GM21717 (cell line): ENCODE measurements around the gene GNA12.

Source experiments
- ATAC-seq: cut with Tn5 transposase; IDR thresholded peaks from one replicate; pipeline ENCODE4 v1.9.1; 2021; ENCODE audit warnings: mild to moderate bottlenecking, moderate library complexity; ENCODE audit not compliant: unreplicated experiment

Gene GNA12

DNA sequence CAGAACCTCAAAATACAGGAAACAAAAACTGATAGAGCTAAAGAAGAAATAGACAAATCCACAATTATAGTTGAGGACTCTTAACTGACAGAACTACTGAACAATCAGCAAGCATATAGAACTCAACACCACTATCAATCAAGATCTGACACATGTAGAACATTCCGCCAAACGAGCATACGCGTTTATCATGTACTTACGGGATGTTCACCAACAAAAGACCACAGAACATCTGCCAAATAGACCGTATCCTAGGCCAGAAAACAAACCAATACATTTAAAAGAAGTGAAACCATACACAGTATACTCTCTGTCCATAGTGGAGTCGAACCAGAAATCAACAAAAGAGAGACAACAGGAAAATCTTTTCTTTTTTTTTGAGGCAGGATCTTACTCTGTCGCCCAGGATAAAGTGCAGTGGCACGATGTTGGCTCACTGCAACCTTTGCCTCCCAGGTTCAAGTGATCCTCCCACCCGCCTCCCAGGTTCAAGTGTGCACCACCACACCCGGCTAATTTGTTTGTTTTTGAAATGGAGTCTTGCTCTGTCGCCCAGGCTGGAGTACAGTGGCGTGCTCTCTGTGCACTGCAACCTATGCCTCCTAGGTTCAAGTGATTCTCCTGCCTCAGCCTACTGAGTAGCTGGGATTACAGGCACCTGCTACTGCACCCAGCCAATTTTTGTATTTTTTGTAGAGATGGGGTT, 5.1 kb downstream of the GNA12 start:
- ATAC-seq, result peak; percentile 50

DNA sequence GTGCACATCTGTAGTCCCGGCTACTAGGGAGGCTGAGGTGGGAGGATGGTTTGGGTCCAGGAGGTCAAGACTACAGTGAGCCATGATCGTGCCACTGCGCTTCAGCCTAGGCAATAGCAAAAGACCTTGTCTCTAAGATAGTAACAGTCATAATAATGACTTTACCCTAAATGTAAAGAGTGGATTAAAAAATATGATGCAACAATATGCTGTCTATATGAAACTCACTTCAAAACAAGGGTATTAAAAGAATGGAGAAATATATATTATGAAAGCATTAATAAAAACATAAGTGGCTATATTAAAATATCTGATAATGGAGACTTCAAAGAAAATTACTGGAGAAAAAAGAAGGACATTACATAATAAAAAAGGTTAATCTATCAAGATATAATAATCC, 5.7 kb downstream of the GNA12 start:
- no peak for ATAC-seq

DNA sequence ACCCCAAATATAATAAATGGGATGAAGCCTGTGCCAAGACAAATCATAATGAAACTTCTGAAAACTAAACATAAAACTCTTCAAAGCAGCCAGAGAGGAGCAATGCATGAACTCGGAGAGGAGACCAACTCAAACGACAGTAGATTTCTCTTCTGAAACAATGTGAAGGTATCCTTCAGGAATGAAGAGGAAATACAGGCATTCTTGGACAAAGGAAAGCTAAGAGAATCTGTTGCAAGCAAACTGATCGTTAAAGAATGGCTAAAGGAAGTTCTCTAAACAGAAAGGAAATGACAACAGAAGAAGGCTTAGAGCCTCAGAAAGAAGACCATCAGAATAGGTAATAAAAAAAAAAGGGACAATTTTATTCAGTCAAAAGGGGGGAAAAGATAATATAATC, 6.6 kb downstream of the GNA12 start:
- ATAC-seq, result no peak

DNA sequence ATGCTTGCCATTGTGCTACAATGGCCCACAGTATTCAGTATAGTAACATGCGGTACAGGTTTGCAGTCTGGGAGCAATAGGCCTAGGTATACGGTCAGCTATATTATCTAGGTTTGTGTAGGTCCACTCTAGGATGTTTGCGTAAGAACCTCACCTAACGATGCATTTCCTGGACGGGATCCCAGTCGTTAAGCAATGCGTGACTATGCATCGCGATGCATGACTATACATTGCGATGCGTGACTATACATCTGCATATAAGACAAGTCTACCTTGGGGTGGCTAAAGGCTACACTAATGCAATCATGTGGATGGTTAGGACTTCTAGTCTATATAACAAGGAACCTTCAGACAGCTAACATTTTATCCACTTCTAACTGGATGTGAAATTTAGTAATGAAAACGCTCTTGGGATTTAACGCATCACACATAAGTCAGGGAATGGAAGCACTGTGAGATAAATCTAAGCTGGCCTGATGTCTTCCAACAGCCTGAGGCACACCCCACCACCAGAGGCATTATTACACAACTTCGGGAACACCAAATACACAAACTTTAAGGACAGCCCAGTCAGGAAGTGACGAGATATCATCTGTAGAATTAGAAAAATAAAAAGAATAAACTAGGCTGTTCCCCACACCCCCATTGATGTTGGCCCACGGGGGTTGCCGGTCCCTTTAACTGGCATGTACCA, 9.2 kb downstream of the GNA12 start:
- ATAC-seq, result no peak

DNA sequence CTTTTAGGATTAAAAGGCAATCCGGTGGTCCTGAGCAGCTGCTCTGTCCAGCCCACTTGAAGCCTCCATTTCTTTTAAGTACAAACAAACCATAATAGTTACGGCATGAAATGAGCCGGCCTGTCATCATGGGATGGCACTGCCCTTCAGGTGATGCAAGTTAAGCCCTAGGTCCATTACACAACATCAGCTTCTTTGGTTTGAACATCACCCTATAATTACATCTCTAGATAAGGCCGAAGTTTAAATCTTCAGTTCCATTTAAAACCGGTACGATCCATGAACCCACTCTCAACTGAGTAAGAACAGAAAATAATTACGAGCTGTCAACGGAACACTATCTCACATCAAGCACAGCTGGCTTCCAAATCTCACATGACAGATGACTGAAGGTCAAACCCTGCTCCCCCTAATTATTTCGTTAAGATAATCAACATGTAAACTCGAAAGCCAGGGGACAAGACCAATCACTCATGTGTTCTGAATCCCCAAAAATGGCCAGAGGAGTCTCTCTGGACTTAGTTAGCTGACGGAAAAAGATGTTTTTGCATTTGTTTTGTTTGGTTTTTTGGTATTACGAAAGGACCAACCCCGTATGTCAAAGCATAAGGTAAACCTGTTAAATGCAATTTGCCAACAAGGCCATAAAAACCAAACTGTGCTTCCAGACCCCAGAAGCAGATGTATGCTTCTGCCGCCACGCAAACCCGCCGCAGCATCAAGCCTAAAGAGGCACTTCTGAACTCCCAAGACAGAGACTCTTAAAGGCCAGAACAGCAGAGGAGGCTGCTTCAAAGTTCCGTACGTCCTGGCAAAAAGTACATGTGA, 10.8 kb downstream of the GNA12 start:
- ATAC-seq, result no peak

DNA sequence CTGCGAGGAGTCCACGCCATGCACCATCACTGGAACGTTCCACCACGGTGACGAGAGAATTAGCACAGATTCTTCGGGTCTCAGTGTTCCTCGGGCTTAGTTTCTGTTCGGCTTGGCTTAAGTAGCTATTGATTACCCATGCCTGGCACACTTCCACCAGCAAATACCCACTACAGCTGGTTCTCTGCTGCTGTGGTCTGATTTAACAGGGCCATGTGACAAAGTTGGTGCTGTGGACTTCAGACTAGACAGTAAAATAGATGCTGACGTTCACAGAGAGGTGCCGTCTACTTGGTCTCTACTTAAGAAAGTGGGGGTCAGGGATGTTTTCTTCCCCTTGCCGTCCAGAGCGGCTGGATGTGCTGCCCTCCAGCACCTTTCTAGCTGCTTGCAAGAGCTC, 11.6 kb downstream of the GNA12 start:
- no peak for ATAC-seq

DNA sequence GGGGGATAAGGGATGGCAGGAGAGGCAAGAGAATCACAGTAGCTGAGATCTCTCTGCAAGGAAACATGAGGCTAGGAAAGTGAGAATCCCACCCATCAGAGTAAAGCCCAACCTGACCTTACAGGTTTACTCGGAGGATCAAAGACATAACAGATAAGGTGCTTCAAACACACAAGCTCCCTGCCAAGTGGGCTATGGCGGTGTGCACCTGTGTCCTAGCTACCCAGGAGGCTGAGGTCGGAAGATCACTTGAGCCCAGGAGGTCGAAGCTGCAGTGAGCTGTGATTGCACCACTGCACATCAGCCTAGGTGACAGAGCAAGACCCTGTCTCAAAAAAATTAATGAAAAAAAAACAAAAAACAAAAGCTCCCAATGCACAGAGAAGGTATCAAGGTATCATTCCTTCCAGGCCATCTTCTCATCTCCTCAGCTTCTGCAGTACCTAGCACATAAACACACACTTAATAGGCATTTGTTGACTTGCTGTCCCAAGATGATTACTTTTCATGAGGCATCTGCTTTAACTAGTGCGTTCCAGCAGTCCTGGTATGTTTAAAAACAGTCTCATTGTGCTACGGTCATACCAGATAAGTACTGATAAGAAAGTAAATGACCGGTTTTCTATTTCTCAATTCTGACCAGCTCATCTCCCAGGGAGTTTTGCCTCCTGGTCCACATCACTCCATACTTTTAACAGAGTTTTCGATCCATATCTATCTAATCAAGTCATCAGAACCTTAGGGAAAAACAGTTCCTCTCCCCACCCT, 13.3 kb downstream of the GNA12 start:
- ATAC-seq, result no peak

DNA sequence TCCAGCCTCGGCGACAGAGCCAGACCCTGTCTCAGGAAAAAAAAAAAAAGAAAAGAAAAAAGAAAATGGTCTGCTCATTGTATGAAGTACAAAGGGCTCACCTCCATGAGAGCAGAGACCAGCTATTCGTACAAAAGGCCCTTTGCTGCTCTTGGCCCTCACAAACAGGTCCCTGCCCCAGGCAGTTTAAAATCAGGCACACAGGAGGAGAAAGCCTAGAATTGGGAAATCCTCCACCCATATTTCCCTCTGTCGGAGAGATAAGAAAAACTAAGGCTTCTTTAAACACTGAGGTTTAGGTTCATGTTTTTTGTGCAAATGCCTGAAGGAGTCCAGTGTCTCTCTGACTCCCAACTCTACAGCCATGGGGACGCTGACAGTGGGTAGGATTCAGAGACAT, 15.1 kb downstream of the GNA12 start:
- no peak for ATAC-seq

DNA sequence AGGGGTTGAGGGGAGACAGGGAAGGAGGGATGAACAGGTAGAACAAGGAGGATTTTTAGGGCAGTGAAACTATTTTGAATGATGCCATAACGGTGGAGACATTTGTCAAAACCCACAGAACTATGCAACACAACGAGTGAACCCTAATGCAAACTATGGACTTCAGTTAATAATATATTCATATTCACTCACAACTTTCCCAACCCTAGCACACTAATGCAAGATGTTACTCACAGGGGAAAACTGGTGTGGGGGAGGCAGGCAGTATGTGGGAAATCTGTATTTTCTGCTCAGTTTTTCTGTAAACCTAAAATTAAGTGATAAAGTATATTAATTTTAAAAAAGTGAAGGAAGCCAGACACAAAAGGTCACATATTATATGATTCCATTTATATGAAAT, 17.3 kb downstream of the GNA12 start:
- ATAC-seq, result no peak

DNA sequence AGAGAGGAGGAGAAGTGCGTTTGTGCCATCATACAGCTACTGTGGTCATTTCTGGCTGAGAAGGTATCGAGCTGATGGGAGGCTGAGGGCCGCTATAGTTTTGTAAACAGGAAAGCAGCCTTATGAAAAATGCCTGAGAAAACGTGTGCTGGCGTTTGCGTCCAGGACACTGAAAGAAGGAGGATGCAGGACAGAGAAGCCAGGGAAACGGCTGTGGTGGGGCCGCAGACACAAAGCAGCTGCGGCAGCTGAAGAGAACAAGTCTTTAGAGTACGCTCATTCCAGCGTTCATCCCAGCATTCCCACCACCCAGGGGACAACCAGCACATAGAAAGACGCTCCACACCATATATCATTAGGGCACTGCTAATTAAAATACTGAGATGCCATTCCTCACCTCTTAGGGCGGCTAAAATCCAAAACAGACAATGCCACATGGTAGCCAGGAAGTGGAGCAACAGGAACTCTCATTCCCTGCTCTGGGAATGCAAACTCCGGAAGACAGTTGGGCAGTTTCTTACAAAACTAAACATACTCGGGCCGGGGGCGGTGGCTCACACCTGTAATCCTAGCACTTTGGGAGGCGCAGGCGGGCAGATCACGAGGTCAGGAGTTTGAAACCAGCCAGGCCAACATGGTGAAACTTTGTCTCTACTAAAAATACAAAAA, 18.4 kb downstream of the GNA12 start:
- no peak for ATAC-seq

DNA sequence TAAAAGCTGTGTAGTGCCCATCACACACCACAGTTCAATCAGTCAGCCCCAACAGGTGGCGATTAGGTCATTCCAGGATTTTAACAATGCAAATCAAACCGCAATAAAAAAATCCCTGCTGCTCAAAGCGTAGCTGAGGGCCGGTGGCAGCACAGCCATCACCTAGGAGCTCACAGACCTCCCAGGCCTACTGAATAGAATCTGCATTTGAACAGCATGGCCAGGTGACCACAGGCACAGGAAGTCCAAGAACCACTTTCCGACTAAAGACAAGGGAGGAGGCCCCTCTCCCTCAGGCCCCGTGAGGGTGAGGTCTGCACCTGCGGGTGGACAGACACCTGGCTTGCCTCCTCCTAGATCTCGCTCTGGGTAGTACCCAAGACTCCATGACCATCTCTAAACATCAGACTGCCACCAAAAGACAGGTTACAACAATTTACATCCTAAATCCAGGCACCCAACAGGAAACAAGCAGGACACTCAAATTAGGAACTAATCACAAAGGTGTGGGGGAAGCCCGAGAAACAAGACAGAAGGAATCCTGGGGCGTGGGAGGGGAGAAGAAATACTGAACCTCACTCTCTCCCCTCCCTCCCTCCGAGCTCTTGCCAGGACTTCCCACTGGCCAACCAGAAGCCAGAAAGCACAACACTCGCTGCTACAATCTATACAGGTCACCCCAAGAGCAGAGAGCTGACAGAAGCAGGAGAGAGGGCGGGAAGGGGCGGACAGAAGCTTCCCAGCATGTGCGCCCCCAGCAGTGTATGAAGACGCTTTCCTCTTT, 19.2 kb downstream of the GNA12 start:
- ATAC-seq, result peak; percentile 42

DNA sequence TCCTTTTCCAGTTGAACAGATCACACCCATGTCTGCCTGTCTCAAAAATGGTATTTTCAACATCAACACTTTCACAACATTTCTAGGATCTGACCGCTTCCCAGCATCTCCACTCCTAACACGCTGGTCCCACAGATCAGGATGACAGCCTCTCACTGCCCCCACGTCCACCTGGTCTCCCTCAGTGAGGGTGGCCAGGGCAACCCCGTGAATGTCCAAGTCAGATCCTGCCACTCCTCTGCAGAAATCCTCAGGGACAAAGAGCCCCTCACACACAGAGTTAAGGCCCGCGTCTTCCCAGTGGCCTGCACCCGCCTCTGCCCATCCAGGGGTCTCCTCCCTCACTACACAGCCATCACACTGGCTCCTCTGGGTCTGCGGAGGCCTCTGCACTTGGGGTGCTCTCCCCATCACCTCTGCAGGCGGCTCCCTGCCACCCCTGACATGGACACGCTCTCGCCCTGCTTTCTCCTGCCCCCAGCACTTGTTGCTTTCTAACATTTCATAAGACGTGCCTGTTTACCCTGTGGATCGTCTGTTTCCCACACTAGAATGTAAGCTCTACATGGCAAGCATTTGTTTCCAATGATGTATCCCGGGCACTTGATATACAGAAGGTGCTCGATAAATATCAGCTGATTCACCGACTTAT, 20.0 kb downstream of the GNA12 start:
- no peak for ATAC-seq

DNA sequence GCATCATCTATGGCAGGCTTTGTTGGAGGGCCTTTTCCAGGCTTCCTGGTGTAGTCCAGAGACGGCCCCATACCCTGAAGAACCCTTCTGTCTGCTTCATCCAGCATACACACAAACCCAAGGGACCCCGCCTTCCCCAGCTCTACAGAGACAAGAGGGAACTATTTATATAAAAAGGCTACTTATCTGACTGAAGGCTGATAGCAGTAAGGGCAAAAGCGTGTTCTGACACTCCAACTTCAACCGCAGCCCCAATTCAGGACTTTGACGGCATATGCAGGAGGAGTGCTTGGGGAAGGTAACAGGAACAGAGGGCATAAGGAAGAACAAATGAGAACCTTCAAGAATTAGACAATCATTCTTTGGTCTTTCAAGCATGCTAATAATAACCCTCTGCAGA, 21.0 kb downstream of the GNA12 start:
- no peak for ATAC-seq

DNA sequence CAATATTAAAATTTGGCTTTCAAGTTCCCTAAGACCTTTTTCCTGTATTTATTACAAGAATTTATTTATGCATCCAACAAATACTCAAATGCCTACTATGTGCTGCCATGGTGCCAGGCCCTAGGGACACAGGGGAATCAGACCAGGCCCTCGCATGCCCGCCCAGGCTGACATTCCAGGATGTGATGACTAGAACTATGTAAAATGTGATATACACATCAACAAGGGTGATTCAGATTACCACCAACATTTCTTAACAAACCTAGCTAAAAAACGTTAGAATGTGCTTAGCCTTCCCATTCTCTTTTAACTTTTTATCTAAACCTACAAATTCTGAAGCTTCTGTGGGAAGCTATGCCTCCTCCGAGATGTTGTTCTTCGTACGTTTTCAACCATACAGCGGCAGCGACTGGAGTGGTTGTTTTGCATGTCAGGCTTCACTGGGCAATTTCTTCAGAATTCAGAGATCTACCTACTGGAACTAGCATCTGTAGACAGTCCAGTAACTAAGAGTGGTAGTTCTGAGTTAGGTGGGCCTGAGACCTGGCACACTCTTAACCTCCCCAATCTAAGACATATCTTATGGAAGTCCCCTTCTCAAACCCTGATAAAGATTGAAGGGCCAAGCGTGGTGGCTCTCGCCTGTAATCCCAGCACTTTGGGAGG, 22.1 kb downstream of the GNA12 start:
- peak; percentile 45 for ATAC-seq

DNA sequence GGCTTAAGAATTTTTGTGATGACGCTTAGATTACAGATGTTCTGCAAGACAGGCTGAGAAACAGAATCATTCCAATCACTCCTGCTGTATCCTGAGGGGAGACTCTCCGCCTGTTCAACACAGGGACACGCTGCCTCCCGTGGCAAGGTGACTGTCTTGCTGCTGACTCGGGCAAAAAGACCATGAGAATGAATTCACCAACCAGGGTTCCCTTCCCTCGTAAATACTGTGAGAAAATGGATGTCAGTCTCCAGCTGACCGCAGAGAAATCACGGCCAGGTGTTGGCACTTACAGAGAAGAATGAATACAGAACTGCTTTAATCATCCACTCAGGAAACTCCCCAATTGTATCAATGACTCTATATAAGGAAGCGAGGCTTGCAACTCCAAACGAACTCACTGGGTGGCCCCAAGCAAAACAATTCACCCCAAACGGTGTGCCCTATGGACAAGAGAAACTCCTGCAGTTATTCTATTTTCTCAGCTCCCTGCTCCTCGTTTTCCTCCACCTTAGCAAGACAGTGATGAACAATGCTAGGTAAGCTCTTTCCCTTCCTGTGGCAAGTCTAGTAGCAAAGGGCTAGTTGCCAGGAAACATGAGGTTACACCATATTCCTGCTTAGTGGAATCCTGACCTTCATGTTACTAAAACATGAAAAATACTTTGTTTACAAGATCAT, 22.8 kb downstream of the GNA12 start:
- ATAC-seq, result no peak

DNA sequence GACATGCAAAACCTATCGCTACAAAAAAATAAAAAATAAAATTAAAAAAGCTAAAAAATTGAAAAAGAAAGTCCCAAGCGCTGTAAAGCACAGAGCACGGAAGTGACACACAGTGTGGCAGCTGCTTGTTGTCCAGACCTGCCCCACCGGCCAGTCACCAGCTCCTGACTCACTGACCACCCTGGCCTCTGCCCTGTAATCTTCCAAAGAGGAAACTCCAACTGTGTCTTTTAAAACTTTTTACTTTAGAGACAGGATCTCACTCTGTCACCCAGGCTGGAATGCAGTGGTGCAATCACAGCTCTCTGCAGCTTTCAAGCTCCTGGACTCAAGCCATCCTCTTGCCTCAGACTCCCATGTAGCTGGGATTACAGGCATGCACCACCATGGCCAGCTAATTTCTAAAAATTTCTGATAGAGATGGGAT, 23.6 kb downstream of the GNA12 start:
- no peak for ATAC-seq

DNA sequence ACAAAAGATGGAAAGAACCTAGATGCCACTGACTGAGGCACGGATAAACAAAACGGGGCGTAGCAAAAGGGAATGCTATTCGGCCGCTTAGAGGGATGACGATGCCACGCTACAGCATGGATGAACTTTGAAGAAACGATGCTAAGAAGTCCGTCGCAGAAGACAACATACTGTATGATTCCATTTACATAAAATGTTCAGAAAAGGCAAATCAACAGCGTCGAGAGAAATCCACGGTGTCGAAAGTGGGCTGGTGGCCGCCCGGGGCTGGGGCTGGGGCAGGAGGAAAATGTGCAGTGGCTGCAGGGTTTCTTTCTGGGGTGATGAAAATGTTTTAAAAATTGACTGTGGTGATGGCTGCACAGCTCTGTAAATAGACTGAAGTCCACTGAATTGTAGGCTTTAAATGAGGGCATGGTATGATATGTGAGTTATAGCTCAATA, 24.1 kb downstream of the GNA12 start:
- no peak for ATAC-seq
